IMR-90 (cell line): ENCODE results near the gene ST14. TPM values are rescaled to one million over a fixed set of nuclear protein-coding genes. Genes with fewer than 3 reads are reported as not detected.

Experiments used
- ATAC-seq: fragments of 200-7000 bp; cut with Tn5 transposase; 2 replicates; pipeline ENCODE4 v1.9.1; 2020; ENCODE audit warnings: low read depth, mild to moderate bottlenecking, moderate library complexity
- BruUV-seq: library from RNA; stranded (reverse); fragments of 400-500 nt; replicated peaks from 2 replicates; lab custom pipeline; 2021; lab: Mats Ljungman, UMichigan
- CTCF ChIA-PET: fragments of 300-600 bp; formaldehyde crosslinking; extraction: SDS; loops from one replicate; lab custom pipeline; 2021; ENCODE audit warnings: antibody characterized with exemption; lab: Yijun Ruan, JAX
- POLR2A ChIA-PET: fragments of 300-600 bp; sonication (Branson Sonifier 250); formaldehyde crosslinking; loops from one replicate; lab custom pipeline; 2022; ENCODE audit warnings: antibody characterized with exemption; ENCODE audit not compliant: unreplicated experiment; lab: Charles Lee
- DNase-seq: peaks from one replicate; pipeline ENCODE4 v3.0.0; 2013
- H2AFZ ChIP-seq: replicated peaks from 2 replicates; pipeline ENCODE3; 2013; ENCODE audit warnings: low read length, mild to moderate bottlenecking; ENCODE audit not compliant: poor library complexity
- H2AK5ac ChIP-seq: 2 replicates; pipeline ENCODE4 v1.6.1; 2013; ENCODE audit warnings: low read depth, low read length, inconsistent platforms
- H2AK9ac ChIP-seq: replicated peaks from 2 replicates; pipeline ENCODE3; 2013; ENCODE audit warnings: mild to moderate bottlenecking, low read depth, low read length, moderate library complexity; ENCODE audit not compliant: poor library complexity
- H2BK120ac ChIP-seq: 2 replicates; pipeline ENCODE4 v1.6.1; 2013; ENCODE audit warnings: low read depth, low read length, inconsistent platforms
- H2BK15ac ChIP-seq: 3 replicates; pipeline ENCODE4 v1.6.1; 2013; ENCODE audit warnings: low read depth, low read length, inconsistent platforms
- H2BK20ac ChIP-seq: 2 replicates; pipeline ENCODE4 v1.6.1; 2013; ENCODE audit warnings: low read depth, mild to moderate bottlenecking, inconsistent platforms, low read length, moderate library complexity
- H2BK5ac ChIP-seq: 2 replicates; pipeline ENCODE4 v1.6.1; 2013; ENCODE audit warnings: mild to moderate bottlenecking, low read depth, low read length, inconsistent platforms; ENCODE audit not compliant: poor library complexity, severe bottlenecking
- H3K14ac ChIP-seq: replicated peaks from 2 replicates; pipeline ENCODE4 v1.6.1; 2013; ENCODE audit warnings: low read depth, low read length, inconsistent platforms
- H3K18ac ChIP-seq: 2 replicates; pipeline ENCODE4 v1.6.1; 2013; ENCODE audit warnings: low read depth, low read length, control low read depth
- H3K23ac ChIP-seq: 2 replicates; pipeline ENCODE4 v1.6.1; 2013; ENCODE audit warnings: low read depth, low read length, inconsistent platforms
- H3K27ac ChIP-seq: 2 replicates; pipeline ENCODE4 v1.5.1; 2013; ENCODE audit warnings: mild to moderate bottlenecking, control low read depth, low read length; ENCODE audit not compliant: insufficient read depth
- H3K27me3 ChIP-seq: 2 replicates; pipeline ENCODE4 v1.6.1; 2013; ENCODE audit warnings: low read length; ENCODE audit not compliant: control insufficient read depth, insufficient read depth
- H3K36me3 ChIP-seq: 2 replicates; pipeline ENCODE4 v1.6.1; 2013; ENCODE audit warnings: low read length, mixed read lengths; ENCODE audit not compliant: control insufficient read depth, insufficient read depth
- H3K4ac ChIP-seq: 2 replicates; pipeline ENCODE4 v1.6.1; 2013; ENCODE audit warnings: low read depth, low read length, inconsistent platforms
- H3K4me1 ChIP-seq: 2 replicates; pipeline ENCODE4 v1.6.1; 2013; ENCODE audit warnings: low read length, mixed read lengths; ENCODE audit not compliant: control insufficient read depth, insufficient read depth
- H3K4me2 ChIP-seq: 2 replicates; pipeline ENCODE4 v1.6.1; 2013; ENCODE audit warnings: low read depth, mild to moderate bottlenecking, control low read depth, low read length, moderate library complexity
- H3K4me3 ChIP-seq: 2 replicates; pipeline ENCODE4 v1.5.1; 2013; ENCODE audit warnings: low read depth, mild to moderate bottlenecking, control low read depth, low read length, moderate library complexity; ENCODE audit not compliant: insufficient read depth
- H3K56ac ChIP-seq: 2 replicates; pipeline ENCODE4 v1.6.1; 2013; ENCODE audit warnings: low read length, inconsistent platforms; ENCODE audit not compliant: insufficient read depth; ENCODE audit errors: extremely low read depth
- H3K79me1 ChIP-seq, 2 experiments: 2 replicates each; pipeline ENCODE4 v1.6.1; 2013; ENCODE audit warnings: low read length in 2 of 2, inconsistent platforms in 1 of 2, low read depth in 1 of 2
- H3K9ac ChIP-seq: 2 replicates; pipeline ENCODE4 v1.6.1; 2013; ENCODE audit warnings: low read depth, low read length, control low read depth
- H3K9me1 ChIP-seq: 2 replicates; pipeline ENCODE4 v1.6.1; 2013; ENCODE audit warnings: low read length, inconsistent platforms; ENCODE audit not compliant: insufficient read depth
- H3K9me3 ChIP-seq: 2 replicates; pipeline ENCODE4 v1.6.1; 2013; ENCODE audit warnings: low read length; ENCODE audit not compliant: control insufficient read depth, insufficient read depth
- H4K20me1 ChIP-seq: 2 replicates; pipeline ENCODE4 v1.6.1; 2013; ENCODE audit warnings: low read length, inconsistent platforms; ENCODE audit not compliant: insufficient read depth
- H4K5ac ChIP-seq: 2 replicates; pipeline ENCODE4 v1.6.1; 2013; ENCODE audit warnings: mild to moderate bottlenecking, low read depth, low read length, control low read depth
- H4K8ac ChIP-seq, 2 experiments: 2 replicates each; pipeline ENCODE4 v1.6.1; 2013; ENCODE audit warnings: low read depth in 2 of 2, low read length in 2 of 2, control low read depth in 1 of 2, inconsistent platforms in 1 of 2
- H4K91ac ChIP-seq: 2 replicates; pipeline ENCODE4 v1.6.1; 2013; ENCODE audit warnings: low read depth, low read length, inconsistent platforms; ENCODE audit not compliant: insufficient read depth
- BHLHE40 ChIP-seq: fragments of 150-350 bp; IDR thresholded peaks from 2 replicates; pipeline ENCODE4 v1.6.1; 2016; ENCODE audit warnings: mild to moderate bottlenecking, low read depth, low read length
- CEBPB ChIP-seq: IDR thresholded peaks from 2 replicates; pipeline ENCODE4 v1.6.1; 2012; ENCODE audit warnings: low read depth, low read length, improper control_type of control experiment
- CHD1 ChIP-seq: IDR thresholded peaks from 2 replicates; pipeline ENCODE4 v1.6.1; 2012; ENCODE audit warnings: low read depth, low read length, improper control_type of control experiment
- FOS ChIP-seq: fragments of 150-350 bp; IDR thresholded peaks from 2 replicates; pipeline ENCODE4 v1.6.1; 2016; ENCODE audit warnings: low read depth, low read length
- MAFK ChIP-seq: IDR thresholded peaks from 2 replicates; pipeline ENCODE4 v1.6.1; 2012; ENCODE audit warnings: low read depth, low read length, improper control_type of control experiment
- MAZ ChIP-seq: IDR thresholded peaks from 2 replicates; pipeline ENCODE4 v1.6.1; 2012; ENCODE audit warnings: low read depth, mild to moderate bottlenecking, low read length, improper control_type of control experiment, moderate library complexity, borderline replicate concordance
- NFE2L2 ChIP-seq: fragments of 150-350 bp; IDR thresholded peaks from 2 replicates; pipeline ENCODE4 v1.6.1; 2016; ENCODE audit warnings: low read depth, mild to moderate bottlenecking, low read length
- POLR2A ChIP-seq: IDR thresholded peaks from 2 replicates; pipeline ENCODE4 v1.6.1; 2012; ENCODE audit warnings: mild to moderate bottlenecking, low read depth, low read length
- RAD21 ChIP-seq: IDR thresholded peaks from 2 replicates; pipeline ENCODE4 v1.6.1; 2012; ENCODE audit warnings: low read length, improper control_type of control experiment
- RCOR1 ChIP-seq: IDR thresholded peaks from 2 replicates; pipeline ENCODE4 v1.6.1; 2012; ENCODE audit warnings: mild to moderate bottlenecking, low read length, improper control_type of control experiment; ENCODE audit not compliant: insufficient replicate concordance
- RFX5 ChIP-seq: IDR thresholded peaks from 2 replicates; pipeline ENCODE4 v1.8.0; 2012; ENCODE audit warnings: low read depth, mild to moderate bottlenecking, low read length, moderate library complexity
- SMC3 ChIP-seq: fragments of 150-350 bp; IDR thresholded peaks from 2 replicates; pipeline ENCODE4 v1.6.1; 2016; ENCODE audit warnings: low read depth, mild to moderate bottlenecking, antibody characterized with exemption, low read length, moderate library complexity
- WGBS, 2 experiments: methylation state at CpG; one replicate each; pipeline versions ENCODE4 v1.1.5 to v1.1.7; 2013; ENCODE audit warnings: missing lambda C conversion rate in 2 of 2; ENCODE audit not compliant: insufficient read length in 1 of 2; ENCODE audit errors: extremely low coverage in 2 of 2; 5-methylcytosine and 5-hydroxymethylcytosine counted together
- dilution Hi-C: fragments of 300-500 bp; cut with HindIII; formaldehyde crosslinking; loops from one replicate; pipeline ENCODE4 v1.14.3; 2018; ENCODE audit warnings: low sequenced_read_pairs; ENCODE audit not compliant: unreplicated experiment
- in situ Hi-C: fragments of 300-500 bp; cut with MboI; formaldehyde crosslinking; loops from 3 replicates; pipeline ENCODE4 v1.14.3; 2019; ENCODE audit warnings: low sequenced_read_pairs, inconsistent platforms, mixed read lengths
- intact Hi-C: fragments of 100-400 bp; cut with micrococcal nuclease; formaldehyde crosslinking; loops from 2 replicates; pipeline ENCODE4 v1.10.0; 2022
- polyA plus RNA-seq, 3 experiments: library from polyadenylated mRNA; depleted of rRNA; stranded (reverse); fragments of >200 nt; gene quantifications; 2 replicates each; pipeline ENCODE4 v1.2.3, GENCODE V29; 2012; ENCODE audit warnings: low replicate concordance in 1 of 3
- total RNA-seq: library from RNA; depleted of rRNA; stranded (reverse); fragments of >200 nt; gene quantifications from 2 replicates; pipeline ENCODE4 v1.2.3, GENCODE V29; 2012
- TF ChIP-seq, protein P1 (sequence below): fragments of 150-350 bp; IDR thresholded peaks from 2 replicates; pipeline ENCODE4 v1.6.1; 2016; ENCODE audit warnings: low read depth, mild to moderate bottlenecking, low read length, moderate library complexity, borderline replicate concordance

The ST14 gene
- total and polyA plus RNA-seq, 2 of the 4 experiments (the other 2 are of a cell fraction), result not detected

DNA sequence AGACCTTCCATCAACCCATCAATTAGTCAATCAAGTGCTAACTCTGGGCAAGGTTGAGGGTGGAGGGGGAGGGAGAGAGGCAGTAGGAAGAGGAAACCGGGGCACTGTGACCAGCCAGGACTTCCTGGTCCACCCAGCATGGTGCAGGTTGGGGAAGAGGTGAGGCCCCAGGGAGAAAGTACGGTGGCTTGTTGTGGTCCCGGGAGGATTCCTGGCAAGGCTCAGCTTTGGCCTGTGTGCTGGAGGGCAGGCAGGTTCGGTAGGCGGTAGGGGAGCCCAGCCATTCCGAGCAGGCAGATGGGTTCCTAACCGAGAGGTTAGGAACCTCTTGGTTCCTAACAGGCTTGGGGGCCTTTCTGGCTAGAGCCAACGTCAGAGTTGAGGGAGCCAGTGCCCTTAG lies 10.8 kb downstream of the ST14 start:
- dilution Hi-C loops, result no loop called here
- no peak for ATAC-seq
- TF ChIP-seq FOS (no peak), BHLHE40 (no peak), MAFK (no peak), RFX5 (no peak), RCOR1 (no peak), SMC3 (no peak), MAZ (no peak), CHD1 (no peak), RAD21 (no peak), NFE2L2 (no peak), POLR2A (no peak), CEBPB (no peak)
- TF ChIP-seq, protein P1, sequence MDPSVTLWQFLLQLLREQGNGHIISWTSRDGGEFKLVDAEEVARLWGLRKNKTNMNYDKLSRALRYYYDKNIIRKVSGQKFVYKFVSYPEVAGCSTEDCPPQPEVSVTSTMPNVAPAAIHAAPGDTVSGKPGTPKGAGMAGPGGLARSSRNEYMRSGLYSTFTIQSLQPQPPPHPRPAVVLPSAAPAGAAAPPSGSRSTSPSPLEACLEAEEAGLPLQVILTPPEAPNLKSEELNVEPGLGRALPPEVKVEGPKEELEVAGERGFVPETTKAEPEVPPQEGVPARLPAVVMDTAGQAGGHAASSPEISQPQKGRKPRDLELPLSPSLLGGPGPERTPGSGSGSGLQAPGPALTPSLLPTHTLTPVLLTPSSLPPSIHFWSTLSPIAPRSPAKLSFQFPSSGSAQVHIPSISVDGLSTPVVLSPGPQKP, result no peak
- Histone ChIP-seq H3K18ac (no peak overlapping the region), H2AK9ac (peak overlapping the region; percentile 9), H2BK20ac (no peak overlapping the region), H4K91ac (no peak overlapping the region), H3K14ac (no peak overlapping the region), H4K8ac (no peak overlapping the region), H4K5ac (no peak overlapping the region), H2BK120ac (no peak overlapping the region), H3K9ac (no peak overlapping the region), H3K23ac (no peak overlapping the region), H3K36me3 (no peaks in the 10 kb centered on the region), H2AFZ (peak overlapping the region; percentile 17), H3K79me1 (no peaks in the 10 kb centered on the region), H3K4me3 (no peak overlapping the region), H2BK15ac (no peak overlapping the region), H3K4me2 (no peak overlapping the region), H2AK5ac (no peak overlapping the region), H3K27ac (no peak overlapping the region), H3K9me1 (peaks cover 8% of the 10 kb centered on the region), H3K9me3 (peaks cover 6% of the 10 kb centered on the region), H3K4me1 (peaks cover 4% of the 10 kb centered on the region), H4K20me1 (no peaks in the 10 kb centered on the region), H2BK5ac (no peak overlapping the region), H3K4ac (no peak overlapping the region), H3K56ac (no peak overlapping the region), H3K27me3 (peaks cover 6% of the 10 kb centered on the region)
- 84% methylated on average over 5 of the region's 8 CpGs; no CpG with 5 or more reads in 1 of the 2 experiments for WGBS, 2 experiments
- intact Hi-C loops, result no loop called here
- no TSS peak for BruUV-seq
- no peak for DNase-seq
- POLR2A ChIA-PET, result no interaction called here
- CTCF ChIA-PET, result no interaction called here
- in situ Hi-C loops, result no loop called here
